Measurements from ENCODE around the gene GOLGA6A. TPM values are rescaled to one million over a fixed set of nuclear protein-coding genes. Genes with fewer than 3 reads are reported as not detected.

Gene GOLGA6A
- total and polyA plus RNA-seq, 2 of the 13 experiments (the other 11 are each of a cell fraction or from before 2014, with no cell fraction given), result 0.04 to 0.22 TPM

GRCh38 chr15:74127255-74127953 is 45.1 kb upstream of the GOLGA6A start (continued):
- TF ChIP-seq ZNF138 (CRISPR knock-in tag; IDR thresholded peaks at IDR 0.05; ENCODE audit: low read depth), result no peak
- peak; percentile 52 for TF ChIP-seq YY1 (IDR thresholded peaks at IDR 0.05; ENCODE audit: insufficient read depth, insufficient replicate concordance, low read depth, low read length)
- TF ChIP-seq SP5 (CRISPR knock-in tag; IDR thresholded peaks at IDR 0.05; ENCODE audit: borderline replicate concordance, low read depth), result no peak
- TF ChIP-seq EZH2 (conservative IDR thresholded peaks at IDR 0.05; ENCODE audit: low read depth, low read length), result no peak
- TF ChIP-seq E2F5 (CRISPR knock-in tag; conservative IDR thresholded peaks at IDR 0.05), result no peak
- TF ChIP-seq ZNF724P (CRISPR knock-in tag; IDR thresholded peaks at IDR 0.05; ENCODE audit: borderline replicate concordance), result no peak
- no peak for TF ChIP-seq ZNF773 (CRISPR knock-in tag; IDR thresholded peaks at IDR 0.05; ENCODE audit: borderline replicate concordance)
- TF ChIP-seq UBTF (CRISPR knock-in tag; IDR thresholded peaks at IDR 0.05), result no peak
- TF ChIP-seq ARID2 (CRISPR knock-in tag; IDR thresholded peaks at IDR 0.05; ENCODE audit: borderline replicate concordance), result no peak
- no peak for TF ChIP-seq MAFF (IDR thresholded peaks at IDR 0.05; ENCODE audit: low read depth, low read length)
- TF ChIP-seq NONO (IDR thresholded peaks at IDR 0.05), result no peak
- no peak for TF ChIP-seq NONO (CRISPR knock-in tag; conservative IDR thresholded peaks at IDR 0.05)
- no peak for TF ChIP-seq DMAP1 (CRISPR knock-in tag; IDR thresholded peaks at IDR 0.05)
- no peak for TF ChIP-seq HDAC1 (CRISPR knock-in tag; IDR thresholded peaks at IDR 0.05)
- TF ChIP-seq ZFP37 (CRISPR knock-in tag; IDR thresholded peaks at IDR 0.05; ENCODE audit: borderline replicate concordance), result no peak
- TF ChIP-seq DDIT3 (CRISPR knock-in tag; IDR thresholded peaks at IDR 0.05), result no peak
- TF ChIP-seq FIP1L1 (IDR thresholded peaks at IDR 0.05; ENCODE audit: borderline replicate concordance, insufficient read depth, low read depth, low read length), result no peak
- no peak for TF ChIP-seq ATF5 (CRISPR knock-in tag; IDR thresholded peaks at IDR 0.05; ENCODE audit: low read depth)
- TF ChIP-seq MXD1 (CRISPR knock-in tag; IDR thresholded peaks at IDR 0.05), result peak; percentile 24; the same call in 1 of the 2 replicates
- no peak for TF ChIP-seq ZBED4 (CRISPR knock-in tag; IDR thresholded peaks at IDR 0.05; ENCODE audit: borderline replicate concordance)

All from HepG2 (cell line).